DOHH2 (cell line): ENCODE results near the gene RSU1.

Experiments
- CTCF ChIP-seq: fragments of 200-600 bp; sonication (generic); IDR thresholded peaks from one replicate; pipeline ENCODE4 v1.5.1; 2014; ENCODE audit warnings: antibody characterized with exemption, mild to moderate bottlenecking, low read depth, low read length; ENCODE audit not compliant: poor library complexity, severe bottlenecking
- EZH2phosphoT487 ChIP-seq: fragments of 200-600 bp; sonication (generic); IDR thresholded peaks from 2 replicates; pipeline ENCODE4 v1.6.1; 2017; ENCODE audit warnings: borderline replicate concordance, mild to moderate bottlenecking, antibody characterized with exemption, low read length, moderate library complexity, mixed read lengths

- TF ChIP-seq CTCF, result no peak
- TF ChIP-seq EZH2phosphoT487, result no peak
These were observed 46.5 kb upstream of the RSU1 start for GRCh38 chr10:16863766-16864165.
